Pericardium fibroblast (primary cell): ENCODE results near the gene HFM1. TPM values are rescaled to one million over a fixed set of nuclear protein-coding genes. Genes with fewer than 3 reads are reported as not detected.

ENCODE experiments used
- total RNA-seq: library from RNA; depleted of rRNA; stranded (reverse); fragments of >200 nt; gene quantifications from 2 replicates; pipeline ENCODE4 v1.2.3, GENCODE V29; 2015

HFM1 gene, protein sequence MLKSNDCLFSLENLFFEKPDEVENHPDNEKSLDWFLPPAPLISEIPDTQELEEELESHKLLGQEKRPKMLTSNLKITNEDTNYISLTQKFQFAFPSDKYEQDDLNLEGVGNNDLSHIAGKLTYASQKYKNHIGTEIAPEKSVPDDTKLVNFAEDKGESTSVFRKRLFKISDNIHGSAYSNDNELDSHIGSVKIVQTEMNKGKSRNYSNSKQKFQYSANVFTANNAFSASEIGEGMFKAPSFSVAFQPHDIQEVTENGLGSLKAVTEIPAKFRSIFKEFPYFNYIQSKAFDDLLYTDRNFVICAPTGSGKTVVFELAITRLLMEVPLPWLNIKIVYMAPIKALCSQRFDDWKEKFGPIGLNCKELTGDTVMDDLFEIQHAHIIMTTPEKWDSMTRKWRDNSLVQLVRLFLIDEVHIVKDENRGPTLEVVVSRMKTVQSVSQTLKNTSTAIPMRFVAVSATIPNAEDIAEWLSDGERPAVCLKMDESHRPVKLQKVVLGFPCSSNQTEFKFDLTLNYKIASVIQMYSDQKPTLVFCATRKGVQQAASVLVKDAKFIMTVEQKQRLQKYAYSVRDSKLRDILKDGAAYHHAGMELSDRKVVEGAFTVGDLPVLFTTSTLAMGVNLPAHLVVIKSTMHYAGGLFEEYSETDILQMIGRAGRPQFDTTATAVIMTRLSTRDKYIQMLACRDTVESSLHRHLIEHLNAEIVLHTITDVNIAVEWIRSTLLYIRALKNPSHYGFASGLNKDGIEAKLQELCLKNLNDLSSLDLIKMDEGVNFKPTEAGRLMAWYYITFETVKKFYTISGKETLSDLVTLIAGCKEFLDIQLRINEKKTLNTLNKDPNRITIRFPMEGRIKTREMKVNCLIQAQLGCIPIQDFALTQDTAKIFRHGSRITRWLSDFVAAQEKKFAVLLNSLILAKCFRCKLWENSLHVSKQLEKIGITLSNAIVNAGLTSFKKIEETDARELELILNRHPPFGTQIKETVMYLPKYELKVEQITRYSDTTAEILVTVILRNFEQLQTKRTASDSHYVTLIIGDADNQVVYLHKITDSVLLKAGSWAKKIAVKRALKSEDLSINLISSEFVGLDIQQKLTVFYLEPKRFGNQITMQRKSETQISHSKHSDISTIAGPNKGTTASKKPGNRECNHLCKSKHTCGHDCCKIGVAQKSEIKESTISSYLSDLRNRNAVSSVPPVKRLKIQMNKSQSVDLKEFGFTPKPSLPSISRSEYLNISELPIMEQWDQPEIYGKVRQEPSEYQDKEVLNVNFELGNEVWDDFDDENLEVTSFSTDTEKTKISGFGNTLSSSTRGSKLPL (N-terminal part only)
- 0.17 and 1.4 TPM in 2 replicates for total RNA-seq

DNA sequence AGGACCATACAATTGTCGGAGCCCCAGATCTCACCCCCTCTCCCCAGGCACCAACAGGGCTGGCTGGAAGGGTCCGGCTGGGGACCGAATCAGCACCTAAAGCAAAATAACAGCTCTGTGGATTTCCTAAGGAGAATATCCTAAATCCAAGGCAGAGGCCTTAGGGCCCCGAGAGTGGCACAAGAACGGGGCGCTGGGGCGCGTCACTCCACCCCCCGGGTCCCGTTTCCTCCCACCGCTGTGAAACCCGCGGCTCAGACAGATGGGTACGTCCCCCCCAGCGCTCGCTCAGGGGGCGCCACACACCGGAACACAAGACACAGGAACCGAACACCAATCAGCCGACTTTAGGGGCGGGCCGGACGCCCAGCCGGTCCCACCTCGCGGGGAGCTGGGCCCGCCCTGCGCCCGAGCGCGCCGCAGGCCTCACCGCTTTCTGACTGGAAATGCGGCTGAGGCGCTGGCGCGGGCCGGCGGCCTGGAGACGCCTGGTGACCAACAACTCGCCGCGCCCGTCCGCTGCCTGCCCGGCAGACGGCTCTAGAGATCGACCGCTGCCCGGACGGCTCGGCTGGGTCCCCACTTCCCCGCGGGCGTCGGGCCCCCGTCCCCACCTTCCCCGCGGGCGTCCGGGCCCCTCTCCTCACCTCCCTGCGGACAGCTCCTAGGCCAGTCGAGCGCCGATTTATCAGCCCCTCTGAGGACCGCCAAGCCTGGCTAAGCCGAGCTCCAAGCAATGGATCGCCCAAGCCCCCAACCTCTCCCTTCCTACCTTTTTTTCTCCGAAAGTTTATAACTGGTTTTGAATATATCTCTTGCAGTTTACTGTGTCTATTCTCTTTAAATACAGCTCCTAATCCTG is at the start of gene HFM1:
Gene HFM1, minus strand, starts transcription at position 687 of the 862 bp plus-strand sequence. CDS start 3,755 bp downstream, outside the sequence.

Other genes starting within 250 kb of the HFM1 start
- 2.5 and 4.3 TPM in 2 replicates for gene CDC7, start 96.0 kb upstream of the HFM1 start, total RNA-seq